Caki2 (cell line): ENCODE measurements around the gene TXNIP. TPM values are rescaled to one million over a fixed set of nuclear protein-coding genes. Genes with fewer than 3 reads are reported as not detected.

ENCODE experiments used
- DNase-seq: peaks from one replicate; pipeline ENCODE4 v3.0.0-alpha.2; 2015; ENCODE audit warnings: low read depth
- in situ Hi-C: cut with HindIII; loops from 2 replicates; pipeline ENCODE4 v1.10.0; 2016; ENCODE audit warnings: low sequenced_read_pairs, low pct_unique_long_range_greater_than_20kb, mixed read lengths
- total RNA-seq: library from RNA; depleted of rRNA; stranded (reverse); fragments of >200 nt; shearing (Covaris generic); gene quantifications from 2 replicates; pipeline ENCODE4 v1.2.3, GENCODE V29; 2014; ENCODE audit warnings: low replicate concordance

TXNIP gene
- total RNA-seq, 1 experiment from 2014 or later, result 125 TPM

DNA sequence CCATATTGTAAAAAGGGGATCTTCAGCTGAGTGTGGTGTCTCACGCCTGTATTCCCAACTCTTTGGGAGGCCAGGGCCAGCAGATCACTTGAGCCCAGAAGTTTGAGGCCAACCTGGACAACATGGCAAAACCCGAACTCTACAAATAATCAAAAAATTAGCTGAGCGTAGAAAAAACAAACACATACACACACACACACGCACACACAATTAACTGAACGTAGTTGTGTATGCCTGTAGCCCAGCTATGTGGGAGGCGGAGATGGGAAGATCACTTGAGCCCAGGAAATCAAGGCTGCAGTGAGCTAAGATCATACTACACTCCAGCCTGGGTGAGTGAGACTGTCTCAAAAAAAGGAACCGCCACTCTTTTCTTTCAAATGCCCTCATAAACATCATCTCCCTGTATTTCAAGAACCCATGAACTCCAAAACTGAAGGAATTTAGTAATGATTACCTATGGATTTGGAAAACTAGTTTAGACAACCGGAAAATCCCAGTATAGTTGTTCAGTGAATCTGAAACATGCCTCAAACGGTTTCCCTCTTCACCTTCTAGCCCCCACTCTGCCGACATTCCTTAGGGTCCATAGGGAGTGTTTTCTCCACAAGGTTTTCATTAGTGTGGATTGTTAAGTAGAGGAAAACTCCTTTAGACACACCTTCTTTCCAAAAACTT is 4.5 kb downstream of the TXNIP start:
- in situ Hi-C loops, result no loop called here
- DNase-seq, result no peak

DNA sequence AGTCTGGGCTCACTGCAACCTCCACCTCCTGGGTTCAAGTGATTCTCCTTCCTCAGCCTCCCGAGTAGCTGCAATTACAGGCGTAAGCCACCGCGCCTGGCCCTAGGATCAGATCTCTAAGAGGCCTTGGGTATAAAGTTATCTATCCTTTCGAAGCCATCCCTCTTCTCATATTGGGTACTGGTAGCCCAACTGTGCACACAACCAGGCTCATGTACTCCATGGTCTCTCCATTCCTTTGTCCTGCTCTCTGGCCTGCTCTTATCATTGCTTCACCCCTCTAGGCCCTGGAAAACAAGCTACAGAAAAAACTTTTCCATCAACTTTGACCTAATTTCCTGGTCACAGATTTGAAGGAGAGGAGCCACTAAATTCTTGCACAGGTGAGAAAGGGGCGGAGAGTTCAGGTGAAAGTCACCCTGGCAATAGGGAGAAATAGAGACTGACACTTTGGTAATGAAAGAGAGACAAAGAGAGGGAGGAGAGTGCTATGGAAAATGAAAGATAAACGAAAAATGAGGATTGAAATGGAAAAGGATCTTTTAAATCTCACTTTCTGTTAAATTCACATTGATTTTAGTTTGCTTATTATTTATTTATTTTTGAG is 6.0 kb downstream of the TXNIP start:
- no peak for DNase-seq
- in situ Hi-C loops, result no loop called here

- in situ Hi-C loops, result no loop called here
- no peak for DNase-seq
These were observed 7.6 kb downstream of the TXNIP start for GRCh38 chr1:145988773-145989172.

- in situ Hi-C loops, result no loop called here
These were observed 8.5 kb downstream of the TXNIP start for GRCh38 chr1:145987926-145988325.

DNA sequence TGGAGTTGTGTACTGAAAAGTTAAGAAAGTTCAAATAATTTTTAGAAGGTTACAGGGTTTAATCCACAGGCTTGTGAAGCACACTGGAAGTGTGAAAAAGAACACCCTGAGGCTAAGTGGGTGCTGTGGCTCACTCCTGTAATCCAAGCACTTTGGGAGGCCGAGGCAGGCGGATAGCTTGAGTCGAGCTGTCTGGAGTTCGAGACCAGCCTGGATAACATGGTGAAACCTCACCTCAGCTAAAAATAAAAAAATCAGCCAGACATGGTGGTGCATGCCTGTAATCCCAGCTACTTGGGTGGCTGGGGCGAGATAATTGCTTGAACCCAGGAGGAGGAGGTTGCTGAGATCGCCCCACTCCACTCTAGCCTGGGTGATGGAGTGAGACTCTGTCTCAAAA is 9.8 kb downstream of the TXNIP start:
- in situ Hi-C loops, result no loop called here
- DNase-seq, result no peak

More at GRCh38 chr1:145987926-145988325, 8.5 kb downstream of the TXNIP start:
- DNase-seq, result no peak

- in situ Hi-C loops, result no loop called here
- peak; percentile 65 for DNase-seq
These were observed 10.6 kb downstream of the TXNIP start for GRCh38 chr1:145985502-145986439.

- DNase-seq, result no peak
- in situ Hi-C loops, result no loop called here
These were observed 11.3 kb downstream of the TXNIP start for GRCh38 chr1:145985129-145985501.

DNA sequence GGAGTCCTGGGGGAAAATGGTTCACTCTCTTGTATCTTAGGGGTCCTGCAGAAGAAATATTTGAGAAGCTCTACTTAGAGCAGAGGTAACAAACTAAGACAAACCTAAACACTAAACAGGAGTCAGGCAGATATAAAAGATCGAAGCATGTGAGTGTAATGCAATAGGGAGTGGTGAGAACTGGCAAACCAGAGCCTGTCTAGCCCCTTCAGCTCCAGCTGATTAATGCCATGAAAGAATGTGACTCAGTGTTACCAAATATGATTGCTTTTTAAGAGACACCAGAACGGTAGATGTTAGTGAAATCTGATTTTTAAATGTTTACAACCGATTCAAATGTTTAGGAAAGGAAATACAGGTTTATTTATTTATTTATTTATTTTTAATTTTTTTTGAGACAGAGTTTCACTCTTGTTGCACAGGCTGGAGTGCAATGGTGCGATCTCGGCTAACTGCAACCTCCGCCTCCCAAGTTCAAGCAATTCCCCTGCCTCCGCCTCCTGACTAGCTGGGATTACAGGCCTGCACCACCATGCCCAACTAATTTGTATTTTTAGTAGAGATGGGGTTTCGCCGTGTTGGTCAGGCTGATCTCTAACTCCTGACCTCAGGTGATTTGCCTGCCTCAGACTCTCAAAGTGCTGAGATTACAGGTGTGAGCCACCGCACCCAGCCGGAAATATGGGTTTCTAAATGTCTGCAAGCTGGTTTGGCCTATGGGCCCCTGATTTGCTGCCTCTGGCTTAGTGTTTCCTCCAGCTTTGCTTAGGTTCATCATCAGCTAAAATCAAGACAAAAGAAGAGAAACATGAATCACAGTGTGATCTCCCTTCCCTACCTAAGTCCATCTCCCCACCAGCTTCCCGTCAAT is 12.2 kb downstream of the TXNIP start:
- in situ Hi-C loops, result no loop called here

GRCh38 chr1:145983206-145983675 is 13.1 kb downstream of the TXNIP start:
- in situ Hi-C loops, result no loop called here
- no peak for DNase-seq

More for the DNA sequence above, 12.2 kb downstream of the TXNIP start:
- DNase-seq, result no peak

- DNase-seq, result no peak
- in situ Hi-C loops, result no loop called here
These were observed 14.2 kb downstream of the TXNIP start for GRCh38 chr1:145982010-145982723.

GRCh38 chr1:145980457-145980994 is 15.9 kb downstream of the TXNIP start:
- in situ Hi-C loops, result no loop called here
- no peak for DNase-seq

- in situ Hi-C loops, result no loop called here
- no peak for DNase-seq
These were observed 16.5 kb downstream of the TXNIP start for GRCh38 chr1:145979746-145980456.

DNA sequence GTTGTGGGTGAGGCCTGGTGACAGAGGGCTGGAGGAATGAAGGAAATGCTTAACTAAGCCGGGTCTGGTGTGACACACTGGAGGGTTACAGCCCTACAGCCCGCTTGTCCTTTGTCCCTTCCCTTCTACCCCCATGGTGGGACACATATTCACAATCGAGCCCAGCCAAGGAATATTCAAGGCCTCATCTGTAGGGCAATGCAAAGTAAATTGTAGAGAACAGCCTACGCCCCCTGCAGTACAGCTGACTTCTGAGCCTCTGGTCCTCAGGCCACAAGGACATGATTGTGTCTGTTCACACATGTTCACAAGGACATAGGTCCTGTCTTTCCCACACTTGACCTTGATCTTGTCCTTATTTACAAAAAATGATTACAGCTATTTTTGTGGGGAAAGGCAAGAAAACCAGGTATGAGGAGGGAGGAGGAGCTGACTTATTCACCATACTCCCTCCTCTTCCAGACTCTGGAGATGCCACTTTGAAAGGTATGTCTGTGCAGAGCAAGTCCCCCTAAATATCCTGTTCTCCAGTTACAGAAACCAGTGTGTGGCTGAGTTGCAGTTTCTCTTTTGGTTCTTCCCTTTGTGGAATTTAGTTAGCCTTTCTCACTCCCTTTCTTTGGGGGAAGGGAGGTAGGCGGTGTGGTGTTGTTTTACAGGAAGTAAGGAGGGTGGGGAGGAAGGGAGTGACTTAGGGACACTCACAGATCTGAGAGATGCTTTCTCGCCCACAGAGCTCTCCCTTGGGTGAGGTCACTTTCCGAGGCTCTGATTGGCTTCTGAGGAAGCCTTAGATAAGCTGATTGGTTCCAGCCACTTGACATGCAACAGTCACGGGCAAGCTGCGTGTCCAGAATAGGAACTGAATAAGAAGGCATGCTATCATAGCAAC is 17.3 kb downstream of the TXNIP start:
- in situ Hi-C loops, result no loop called here
- peak; percentile 99 for DNase-seq

DNA sequence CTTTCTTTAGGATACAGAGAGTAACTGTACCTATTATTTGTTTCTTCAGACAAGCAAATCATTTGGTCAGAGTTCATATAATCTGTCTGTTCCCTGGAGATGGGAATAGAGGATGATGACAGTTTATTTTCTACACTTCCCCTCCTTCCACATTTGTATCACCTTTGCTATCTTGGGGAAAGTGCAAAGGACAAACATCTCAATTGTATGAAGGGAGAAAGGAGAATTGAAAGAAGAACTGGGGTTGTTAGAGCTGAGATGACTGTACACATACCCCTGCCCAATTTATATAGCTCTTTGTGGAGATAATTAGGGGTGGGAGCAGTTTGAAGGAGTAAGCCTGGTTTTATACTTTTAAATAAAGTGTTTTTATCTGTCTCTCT is 17.9 kb downstream of the TXNIP start:
- no peak for DNase-seq
- in situ Hi-C loops, result no loop called here

DNA sequence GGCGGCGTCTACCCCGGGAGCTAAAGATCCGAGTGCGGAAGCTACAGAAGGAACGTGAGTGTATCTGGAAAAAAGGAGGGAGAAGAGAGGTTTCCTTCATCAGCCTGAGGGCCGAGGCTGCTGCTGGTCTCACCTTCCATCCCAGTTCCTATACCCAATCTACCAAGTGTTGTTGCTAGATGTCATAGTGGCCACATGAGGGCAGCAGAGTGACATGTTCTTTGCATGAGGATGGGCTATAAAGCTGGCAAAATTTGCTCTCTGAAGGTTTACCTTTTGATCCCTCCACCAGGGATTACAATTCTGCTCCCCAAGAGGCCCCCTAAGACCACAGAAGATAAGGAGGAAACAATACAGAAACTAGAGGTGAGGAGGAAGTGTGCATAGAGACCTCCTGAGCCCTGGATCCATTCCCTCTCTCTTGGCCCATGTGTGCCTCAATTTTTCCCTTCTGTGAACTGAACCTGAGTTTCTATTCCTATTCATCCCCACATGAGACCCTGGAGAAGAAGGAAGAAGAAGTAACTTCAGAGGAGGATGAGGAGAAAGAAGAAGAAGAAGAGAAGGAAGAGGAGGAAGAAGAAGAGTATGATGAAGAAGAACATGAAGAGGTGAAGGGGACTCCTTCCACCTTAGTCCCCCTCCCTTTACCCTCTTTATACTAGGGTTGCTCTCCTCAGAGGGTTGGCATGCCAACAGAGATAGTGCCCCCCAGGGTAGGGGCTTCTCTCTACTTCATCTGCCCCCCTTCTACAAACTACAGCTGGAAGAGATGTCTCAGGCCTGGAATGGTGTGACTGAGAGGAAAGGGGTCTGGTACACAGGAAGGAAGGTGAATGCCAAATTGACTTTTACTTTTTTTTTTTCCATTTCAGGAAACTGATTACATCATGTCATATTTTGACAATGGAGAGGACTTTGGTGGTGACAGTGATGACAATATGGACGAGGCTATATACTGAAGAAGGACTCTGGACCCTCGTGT is 18.6 kb downstream of the TXNIP start:
- DNase-seq, result peak; percentile 70
- in situ Hi-C loops, result no loop called here
